ENCODE measurements around the gene MACF1.

- no peak for TF ChIP-seq CTCF (IDR thresholded peaks at IDR 0.05)
- no peak for TF ChIP-seq POLR2AphosphoS5 (IDR thresholded peaks at IDR 0.05)
Measured at GRCh38 chr1:39342776-39343175, 138.3 kb downstream of the MACF1 start.
